Measurements from ENCODE around the gene COL18A1. TPM values are rescaled to one million over a fixed set of nuclear protein-coding genes. Genes with fewer than 3 reads are reported as not detected.

COL18A1 gene
- total RNA-seq, 1 experiment from 2014 or later = 4.2 TPM

GRCh38 chr21:45477176-45478114 lies 72.5 kb downstream of the COL18A1 start:
- DNase-seq (ENCODE audit: low read depth) = no peak

GRCh38 chr21:45478115-45478801 lies 73.3 kb downstream of the COL18A1 start:
- DNase-seq (ENCODE audit: low read depth) = no peak

- no peak for DNase-seq (ENCODE audit: low read depth)
These were observed 74.1 kb downstream of the COL18A1 start for GRCh38 chr21:45478816-45479669.

- no peak for DNase-seq (ENCODE audit: low read depth)
These were observed 75.0 kb downstream of the COL18A1 start for GRCh38 chr21:45479691-45480675.

GRCh38 chr21:45480701-45481500 lies 75.9 kb downstream of the COL18A1 start:
- DNase-seq (ENCODE audit: low read depth) = no peak

- no peak for DNase-seq (ENCODE audit: low read depth)
These were observed 76.6 kb downstream of the COL18A1 start for GRCh38 chr21:45481566-45481965.

GRCh38 chr21:45481977-45482898 lies 77.3 kb downstream of the COL18A1 start:
- no peak for DNase-seq (ENCODE audit: low read depth)

GRCh38 chr21:45482899-45483821 lies 78.2 kb downstream of the COL18A1 start:
- DNase-seq (ENCODE audit: low read depth) = no peak

- no peak for DNase-seq (ENCODE audit: low read depth)
These were observed 79.4 kb downstream of the COL18A1 start for GRCh38 chr21:45484318-45484717.

GRCh38 chr21:45485686-45486442 lies 80.9 kb downstream of the COL18A1 start:
- DNase-seq (ENCODE audit: low read depth) = no peak

- DNase-seq (ENCODE audit: low read depth) = no peak
These were observed 81.6 kb downstream of the COL18A1 start for GRCh38 chr21:45486443-45487160.

GRCh38 chr21:45487161-45487806 lies 82.3 kb downstream of the COL18A1 start:
- no peak for DNase-seq (ENCODE audit: low read depth)

- DNase-seq (ENCODE audit: low read depth) = no peak
These were observed 83.1 kb downstream of the COL18A1 start for GRCh38 chr21:45487891-45488600.

- DNase-seq (ENCODE audit: low read depth) = no peak
These were observed 84.2 kb downstream of the COL18A1 start for GRCh38 chr21:45488931-45489721.

Measured in HT1080 (cell line).